Heart right ventricle (tissue), 16 donors: ENCODE data around the gene DNAJC15. TPM values are rescaled to one million over a fixed set of nuclear protein-coding genes. Genes with fewer than 3 reads are reported as not detected.

Experiments
- ATAC-seq, 8 donors: fragments of 200-7000 bp; cut with Tn5 transposase; one replicate each; pipeline ENCODE4 v1.9.1; 2020; ENCODE audit warnings: mild to moderate bottlenecking in 8 of 8, moderate library complexity in 8 of 8, moderate number of reproducible peaks in 1 of 8
- DNase-seq, 2 donors: peaks; one replicate each; pipeline ENCODE4 v3.0.0-alpha.2; 2020
- H3K27ac ChIP-seq, 10 donors: fragments of 200-600 bp; sonication (generic) in 2 of 10; one replicate each; pipeline versions ENCODE4 v1.5.0 to v1.8.0; 2020 to 2022; ENCODE audit warnings: mild to moderate bottlenecking in 3 of 10
- H3K27me3 ChIP-seq, 7 donors: fragments of 200-600 bp; one replicate each; pipeline ENCODE4 v1.8.0; 2021 to 2022; ENCODE audit warnings: mild to moderate bottlenecking in 2 of 7
- H3K36me3 ChIP-seq, 9 donors: fragments of 200-600 bp; sonication (generic) in 1 of 9; one replicate each; pipeline versions ENCODE4 v1.5.0 to v1.8.0; 2020 to 2022; ENCODE audit warnings: mild to moderate bottlenecking in 2 of 9
- H3K4me1 ChIP-seq, 9 donors: fragments of 200-600 bp; sonication (generic) in 1 of 9; one replicate each; pipeline versions ENCODE4 v1.5.0 to v1.8.0; 2020 to 2022; ENCODE audit warnings: mild to moderate bottlenecking in 4 of 9
- H3K4me3 ChIP-seq, 10 donors: fragments of 200-600 bp; sonication (generic) in 2 of 10; one replicate each; pipeline versions ENCODE4 v1.5.0 to v1.8.0; 2020 to 2022; ENCODE audit warnings: mild to moderate bottlenecking in 7 of 10, moderate library complexity in 2 of 10
- H3K9me3 ChIP-seq, 11 donors: fragments of 200-600 bp in 10 of 11; sonication (generic) in 2 of 11; one replicate each; pipeline versions ENCODE4 v1.5.0 to v1.8.0; 2013 to 2022; ENCODE audit warnings: mild to moderate bottlenecking in 2 of 11, control low read depth in 1 of 11, moderate library complexity in 1 of 11
- CTCF ChIP-seq, 9 donors: fragments of 200-600 bp; sonication (generic) in 2 of 9; IDR thresholded peaks; one replicate each; pipeline versions ENCODE4 v1.5.0 to v1.8.0; 2021 to 2022; ENCODE audit warnings: antibody characterized with exemption in 9 of 9, mild to moderate bottlenecking in 5 of 9, moderate library complexity in 1 of 9
- WGBS, 2 donors: extraction: QIAGEN DNeasy Blood & Tissue Kit; methylation state at CpG; one replicate each; pipeline ENCODE4 v1.1.7; 2013; ENCODE audit warnings: inconsistent platforms in 1 of 2; 5-methylcytosine and 5-hydroxymethylcytosine counted together
- intact Hi-C, 10 donors: fragments of 100-400 bp; cut with DNase I; formaldehyde crosslinking; loops; one replicate each; pipeline versions ENCODE4 v1.11.1 to v1.14.2; 2022
- polyA plus RNA-seq, 2 donors: library from polyadenylated mRNA; stranded (reverse); fragments of 200-250 nt; gene quantifications; one replicate each; pipeline ENCODE4 v1.2.3, GENCODE V29; 2013
- total RNA-seq, 10 donors: library from RNA; stranded (reverse); fragmentation: NEBNext Ultra II Directional in 3 of 10; extraction: Animal tissue kit (Norgen Biotek cat#: 25700) in 3 of 10; gene quantifications; one replicate each; pipeline versions ENCODE4 v1.2.1 to v1.2.4, GENCODE V29; 2021 to 2023
- donor health status: Arrhythmogenic right ventricular cardiomyopathy.
- donor health status: ischemic (EF 13 %, LVEDD 7.1; RV severe dilation, severe dysfunction).
- donor health status: healthy with polysubstance abuse.
- donor health status: DM: no; HTN: yes; CAD: no.
- donor health status: DM: no; HTN: no; CAD: no.
- donor health status: ischemic (EF 25% LVEDD 6.9; RV normal size, moderate dysfunction).
- donor health status: ischemic (EF 25% LVEDD 5.7; RV mildly dilated, moderate dysfunction).
- donor health status: healthy.
- donor health status: DM: yes; HTN: yes; CAD: no.
- donor health status: Ischemic cardiomyopathy.
- donor health status: ischemic (EF 35%, LVEDD 5.7; RV mildly dilated, moderate dysfunction).
- donor health status: nonischemic (EF 11% LVEDD 7.7; RV severe dilation, severe dysfunction).
- donor health status: DM: yes; HTN: yes; CAD: no.
- donor health status: PGD.
- donor health status: ischemic (EF 29% LVEDD 5.4; RV normal size, mild dysfunction).
- donor health status: nonischemic (EF 23%, LVEDD 6.1; RV moderate dilation, normal function).

Gene DNAJC15
- total and polyA plus RNA-seq, 12 donors, result 14.4 to 36.7 (median 28.1) TPM

GRCh38 chr13:43003010-43003409 is 20.4 kb upstream of the DNAJC15 start:
- no peak for TF ChIP-seq CTCF (IDR thresholded peaks at IDR 0.05)
- 70 to 90% methylated on average over 2 of the region's 2 CpGs for WGBS, 2 donors
- Histone ChIP-seq H3K4me1 (peaks cover 0 to 10% (median 7%) of the 10 kb centered on the region in 9 donors), H3K27ac (no peak overlapping the region), H3K4me3 (no peak overlapping the region), H3K36me3 (no peaks in the 10 kb centered on the region), H3K9me3 (peaks cover 0 to 6% (median 0%) of the 10 kb centered on the region in 11 donors), H3K27me3 (no peaks in the 10 kb centered on the region)
- no peak for DNase-seq
- no peak for ATAC-seq
- intact Hi-C loops, result no loop called here

GRCh38 chr13:43003729-43004128 is 19.7 kb upstream of the DNAJC15 start:
- TF ChIP-seq CTCF (IDR thresholded peaks at IDR 0.05), result no peak
- peaks cover 0 to 6% (median 0%) of the 10 kb centered on the region in 11 donors for H3K9me3 ChIP-seq
- 94 to 96% methylated on average over 6 of the region's 6 CpGs for WGBS, 2 donors
- DNase-seq (no peak), ATAC-seq (no peak)
- peaks cover 0 to 10% (median 7%) of the 10 kb centered on the region in 9 donors for H3K4me1 ChIP-seq
- no peak overlapping the region for H3K27ac ChIP-seq
- no peaks in the 10 kb centered on the region for H3K27me3 ChIP-seq
- H3K36me3 ChIP-seq, result no peaks in the 10 kb centered on the region
- intact Hi-C loops, result no loop called here
- no peak overlapping the region for H3K4me3 ChIP-seq

GRCh38 chr13:43005460-43006236 is 17.7 kb upstream of the DNAJC15 start:
- intact Hi-C loops, result no loop called here

More at GRCh38 chr13:43005460-43006236, 17.7 kb upstream of the DNAJC15 start:
- H3K9me3 ChIP-seq, result peaks cover 0 to 6% (median 0%) of the 10 kb centered on the region in 11 donors
- H3K27me3 ChIP-seq, result no peaks in the 10 kb centered on the region
- H3K4me3 ChIP-seq, result no peak overlapping the region
- WGBS, 2 donors, result 97% methylated on average over 3 of the region's 3 CpGs
- DNase-seq (no peak), ATAC-seq (no peak)
- peaks cover 0 to 10% (median 7%) of the 10 kb centered on the region in 9 donors for H3K4me1 ChIP-seq
- H3K36me3 ChIP-seq, result no peaks in the 10 kb centered on the region
- peak overlapping the region in 1 of 10 donors; percentile 3 for H3K27ac ChIP-seq
- no peak for TF ChIP-seq CTCF (IDR thresholded peaks at IDR 0.05)
